Natural killer cell (primary cell): ENCODE data around the gene KLHL36. TPM values are rescaled to one million over a fixed set of nuclear protein-coding genes. Genes with fewer than 3 reads are reported as not detected.
"Not testable (repeated sequence)": the region's sequence is repeated elsewhere in the genome, so short reads cannot be mapped to it uniquely, and the experiment has no call there.

Source experiments
- ATAC-seq, 3 donors: fragments of 150-1000 bp in 2 of 3; fragments of 200-7000 bp in 1 of 3; cut with Tn5 transposase; 1 replicate in 1 of 3; 2 replicates in 2 of 3; pipeline ENCODE4 v1.10.0; 2021; ENCODE audit warnings: mild to moderate bottlenecking in 2 of 3, moderate library complexity in 2 of 3
- DNase-seq, 2 donors: peaks; one replicate each; pipeline versions ENCODE4 v3.0.0 to v3.0.0-alpha.2; 2013 to 2021; ENCODE audit warnings: mixed read lengths in 1 of 2
- H3K27ac ChIP-seq: one replicate; pipeline ENCODE4 v1.5.1; 2013; ENCODE audit warnings: mild to moderate bottlenecking, low read length
- H3K27me3 ChIP-seq: one replicate; pipeline ENCODE4 v1.6.1; 2013; ENCODE audit warnings: low read length; ENCODE audit not compliant: control insufficient read depth, insufficient read depth
- H3K36me3 ChIP-seq: one replicate; pipeline ENCODE4 v1.6.1; 2013; ENCODE audit warnings: low read length; ENCODE audit not compliant: control insufficient read depth, insufficient read depth
- H3K4me1 ChIP-seq: one replicate; pipeline ENCODE4 v1.6.1; 2013; ENCODE audit warnings: low read length; ENCODE audit not compliant: control insufficient read depth, insufficient read depth
- H3K4me3 ChIP-seq: one replicate; pipeline ENCODE4 v1.5.1; 2013; ENCODE audit warnings: low read length
- H3K9me3 ChIP-seq: one replicate; pipeline ENCODE4 v1.6.1; 2013; ENCODE audit warnings: low read length; ENCODE audit not compliant: control insufficient read depth, insufficient read depth
- H3K27ac Mint-ChIP-seq, 2 donors: one replicate each; pipeline ENCODE4 v1.8.0; 2022; ENCODE audit warnings: mild to moderate bottlenecking in 2 of 2, mixed read lengths in 2 of 2, moderate library complexity in 1 of 2
- H3K27me3 Mint-ChIP-seq, 2 donors: one replicate each; pipeline ENCODE4 v1.8.0; 2022; ENCODE audit warnings: low read depth in 2 of 2, mixed read lengths in 2 of 2
- H3K36me3 Mint-ChIP-seq: one replicate; pipeline ENCODE4 v1.8.0; 2022; ENCODE audit warnings: mixed read lengths
- H3K4me1 Mint-ChIP-seq, 2 donors: one replicate each; pipeline ENCODE4 v1.8.0; 2022; ENCODE audit warnings: mixed read lengths in 2 of 2
- H3K4me3 Mint-ChIP-seq: one replicate; pipeline ENCODE4 v1.8.0; 2022; ENCODE audit warnings: mild to moderate bottlenecking, moderate library complexity, mixed read lengths
- H3K9me3 Mint-ChIP-seq, 2 donors: one replicate each; pipeline ENCODE4 v1.8.0; 2022; ENCODE audit warnings: mixed read lengths in 2 of 2
- WGBS: methylation state at CpG from one replicate; pipeline ENCODE4 v1.1.7; 2013; ENCODE audit warnings: missing lambda C conversion rate; ENCODE audit not compliant: insufficient coverage; 5-methylcytosine and 5-hydroxymethylcytosine counted together
- intact Hi-C: fragments of 100-400 bp; cut with micrococcal nuclease; formaldehyde crosslinking; loops from one replicate; pipeline ENCODE4 v1.14.2; 2022
- total RNA-seq, 4 donors: library from RNA; stranded (reverse); fragments of 120-200 nt in 1 of 4; gene quantifications; one replicate each; pipeline versions ENCODE4 v1.2.3 to v1.2.4, GENCODE V29; 2013 to 2022
- TF ChIP-seq, protein P1 (sequence below): fragments of 200-600 bp; IDR thresholded peaks from one replicate; pipeline ENCODE4 v1.8.0; 2022; ENCODE audit warnings: antibody characterized with exemption

The KLHL36 gene
- total RNA-seq, 3 donors from 2014 or later (not counting 1 experiment from before 2014, with no cell fraction given), result 47.2 to 62.3 (median 60.5) TPM

DNA sequence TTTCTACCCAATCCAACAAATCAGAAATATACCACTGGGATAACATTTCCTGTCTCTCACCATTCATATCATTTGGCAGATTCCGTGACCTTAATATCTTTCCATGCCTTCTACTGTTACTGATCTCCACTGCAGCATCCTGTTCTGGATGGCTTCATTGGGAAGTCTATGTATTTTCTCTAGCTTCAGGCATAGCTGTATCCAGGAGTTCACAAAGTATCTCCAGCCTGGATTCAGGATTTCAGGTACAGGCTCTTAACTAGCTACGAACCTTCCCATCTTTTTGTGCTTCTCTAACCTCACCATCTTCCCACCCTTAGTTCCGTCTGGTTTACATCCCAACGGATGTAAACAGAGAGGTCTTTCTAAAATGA, 36.3 kb downstream of the KLHL36 start:
- no peaks in the 10 kb centered on the region for H3K27me3 ChIP-seq
- no peak overlapping the region for H3K4me3 ChIP-seq
- no peak for DNase-seq
- H3K36me3 Mint-ChIP-seq, result no peaks in the 10 kb centered on the region
- TF ChIP-seq, protein P1, sequence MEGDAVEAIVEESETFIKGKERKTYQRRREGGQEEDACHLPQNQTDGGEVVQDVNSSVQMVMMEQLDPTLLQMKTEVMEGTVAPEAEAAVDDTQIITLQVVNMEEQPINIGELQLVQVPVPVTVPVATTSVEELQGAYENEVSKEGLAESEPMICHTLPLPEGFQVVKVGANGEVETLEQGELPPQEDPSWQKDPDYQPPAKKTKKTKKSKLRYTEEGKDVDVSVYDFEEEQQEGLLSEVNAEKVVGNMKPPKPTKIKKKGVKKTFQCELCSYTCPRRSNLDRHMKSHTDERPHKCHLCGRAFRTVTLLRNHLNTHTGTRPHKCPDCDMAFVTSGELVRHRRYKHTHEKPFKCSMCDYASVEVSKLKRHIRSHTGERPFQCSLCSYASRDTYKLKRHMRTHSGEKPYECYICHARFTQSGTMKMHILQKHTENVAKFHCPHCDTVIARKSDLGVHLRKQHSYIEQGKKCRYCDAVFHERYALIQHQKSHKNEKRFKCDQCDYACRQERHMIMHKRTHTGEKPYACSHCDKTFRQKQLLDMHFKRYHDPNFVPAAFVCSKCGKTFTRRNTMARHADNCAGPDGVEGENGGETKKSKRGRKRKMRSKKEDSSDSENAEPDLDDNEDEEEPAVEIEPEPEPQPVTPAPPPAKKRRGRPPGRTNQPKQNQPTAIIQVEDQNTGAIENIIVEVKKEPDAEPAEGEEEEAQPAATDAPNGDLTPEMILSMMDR, result no peak
- peaks cover 15 to 28% of the 10 kb centered on the region in 2 donors for H3K27me3 Mint-ChIP-seq
- H3K9me3 Mint-ChIP-seq, result no peaks in the 10 kb centered on the region
- 92% methylated on average over 4 of the region's 4 CpGs for WGBS
- no peak overlapping the region for H3K27ac ChIP-seq
- ATAC-seq, result no peak
- H3K9me3 ChIP-seq, result no peaks in the 10 kb centered on the region
- intact Hi-C loops, result no loop called here
- H3K36me3 ChIP-seq, result no peaks in the 10 kb centered on the region
- H3K4me1 Mint-ChIP-seq, result no peaks in the 10 kb centered on the region
- no peak overlapping the region for H3K27ac Mint-ChIP-seq
- H3K4me1 ChIP-seq, result no peaks in the 10 kb centered on the region
- no peak overlapping the region for H3K4me3 Mint-ChIP-seq

DNA sequence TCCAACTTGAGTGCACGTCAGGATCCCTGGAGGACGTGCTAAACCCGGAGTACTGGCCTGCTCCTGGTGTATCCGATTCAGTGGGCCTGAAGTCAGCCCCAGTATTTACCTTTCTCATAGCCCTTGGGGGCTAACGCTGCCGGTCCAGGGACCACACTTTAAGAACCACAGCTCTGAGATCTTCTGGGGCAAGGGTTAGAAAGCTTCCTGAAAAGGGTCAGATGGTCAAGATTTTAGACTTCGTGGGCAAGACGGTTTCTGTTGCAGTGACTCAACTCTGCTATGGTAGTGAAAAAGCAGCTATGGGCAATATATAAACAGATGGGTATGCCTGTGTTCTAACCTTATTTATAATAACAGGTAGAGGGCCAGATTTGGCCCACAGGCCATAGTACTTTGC, 36.9 kb downstream of the KLHL36 start:
- no peak overlapping the region for H3K27ac Mint-ChIP-seq
- no peaks in the 10 kb centered on the region for H3K9me3 Mint-ChIP-seq
- no peak for DNase-seq
- ATAC-seq, result no peak
- Histone ChIP-seq H3K27ac (no peak overlapping the region), H3K4me3 (no peak overlapping the region), H3K4me1 (no peaks in the 10 kb centered on the region), H3K9me3 (no peaks in the 10 kb centered on the region), H3K36me3 (no peaks in the 10 kb centered on the region), H3K27me3 (no peaks in the 10 kb centered on the region)
- intact Hi-C loops, result no loop called here
- no peaks in the 10 kb centered on the region for H3K36me3 Mint-ChIP-seq
- H3K27me3 Mint-ChIP-seq, result peaks cover 19 to 26% of the 10 kb centered on the region in 2 donors
- H3K4me3 Mint-ChIP-seq, result no peak overlapping the region
- no peaks in the 10 kb centered on the region for H3K4me1 Mint-ChIP-seq
- TF ChIP-seq, protein P1, result no peak
- 76% methylated on average over 8 of the region's 8 CpGs for WGBS

DNA sequence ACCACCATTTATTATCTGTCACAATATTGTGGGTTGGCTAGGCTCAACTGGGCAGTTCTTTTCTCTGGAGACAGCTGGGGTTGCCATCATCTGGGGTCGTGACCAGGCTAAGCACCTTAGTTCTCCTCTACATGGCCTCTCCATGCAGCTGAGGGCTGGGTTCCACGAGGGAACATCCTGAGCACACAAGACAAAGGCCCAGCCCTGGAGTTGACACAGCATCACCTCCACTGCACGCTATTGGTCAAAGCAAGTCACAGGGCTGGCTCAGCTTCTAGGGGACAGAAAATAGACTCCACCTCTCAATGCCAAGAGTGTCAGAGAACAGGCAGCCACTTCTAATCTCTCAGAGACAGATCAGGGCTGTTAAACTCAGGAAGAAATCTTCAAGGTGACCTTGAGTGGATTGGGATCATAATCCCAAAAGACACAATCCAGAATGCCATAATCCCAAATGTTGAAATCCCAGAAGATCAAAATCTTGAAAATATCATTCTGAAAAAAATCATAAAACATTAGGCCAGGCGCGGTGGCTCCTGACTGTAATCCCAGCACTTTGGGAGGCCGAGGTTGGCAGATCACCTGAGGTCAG, 38.5 kb downstream of the KLHL36 start:
- Mint-ChIP-seq H3K27ac (no peak overlapping the region), H3K27me3 (peaks cover 22 to 28% of the 10 kb centered on the region in 2 donors), H3K4me3 (no peak overlapping the region), H3K36me3 (no peaks in the 10 kb centered on the region), H3K9me3 (no peaks in the 10 kb centered on the region), H3K4me1 (no peaks in the 10 kb centered on the region)
- Histone ChIP-seq H3K4me1 (no peaks in the 10 kb centered on the region), H3K27ac (no peak overlapping the region), H3K9me3 (no peaks in the 10 kb centered on the region), H3K36me3 (no peaks in the 10 kb centered on the region), H3K4me3 (no peak overlapping the region), H3K27me3 (no peaks in the 10 kb centered on the region)
- WGBS, result 88% methylated on average over 6 of the region's 6 CpGs
- intact Hi-C loops, result no loop called here
- ATAC-seq (peak in 1 of 3 donors; percentile 36), DNase-seq (no peak)
- TF ChIP-seq, protein P1, result no peak

DNA sequence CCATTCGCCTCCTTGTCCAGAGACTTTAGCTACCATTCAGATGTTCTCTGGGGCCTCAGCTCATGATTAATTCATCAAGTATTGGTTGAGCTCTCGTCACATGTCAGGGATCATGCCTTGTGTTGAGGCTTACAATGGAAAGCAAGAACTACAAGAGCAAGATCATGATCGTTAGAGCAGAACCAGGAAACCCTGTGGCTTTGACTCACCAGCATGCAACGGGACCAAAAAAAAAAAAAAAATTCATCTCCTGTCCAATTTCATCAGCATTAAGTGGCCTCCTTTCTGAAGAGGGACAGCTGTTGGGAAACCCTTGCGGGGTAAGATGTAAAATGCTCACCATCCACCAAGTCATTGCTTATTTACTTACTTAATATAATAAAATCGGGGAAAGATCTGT, 39.4 kb downstream of the KLHL36 start:
- no peaks in the 10 kb centered on the region for H3K4me1 Mint-ChIP-seq
- intact Hi-C loops, result no loop called here
- Histone ChIP-seq H3K27me3 (no peaks in the 10 kb centered on the region), H3K36me3 (no peaks in the 10 kb centered on the region), H3K9me3 (no peaks in the 10 kb centered on the region), H3K27ac (no peak overlapping the region), H3K4me1 (no peaks in the 10 kb centered on the region), H3K4me3 (no peak overlapping the region)
- no peak overlapping the region for H3K27ac Mint-ChIP-seq
- TF ChIP-seq, protein P1, result no peak
- H3K9me3 Mint-ChIP-seq, result no peaks in the 10 kb centered on the region
- H3K4me3 Mint-ChIP-seq, result no peak overlapping the region
- no peak for ATAC-seq
- 46% methylated on average over 5 of the region's 6 CpGs for WGBS
- no peak for DNase-seq
- peaks cover 22 to 28% of the 10 kb centered on the region in 2 donors for H3K27me3 Mint-ChIP-seq
- H3K36me3 Mint-ChIP-seq, result no peaks in the 10 kb centered on the region

DNA sequence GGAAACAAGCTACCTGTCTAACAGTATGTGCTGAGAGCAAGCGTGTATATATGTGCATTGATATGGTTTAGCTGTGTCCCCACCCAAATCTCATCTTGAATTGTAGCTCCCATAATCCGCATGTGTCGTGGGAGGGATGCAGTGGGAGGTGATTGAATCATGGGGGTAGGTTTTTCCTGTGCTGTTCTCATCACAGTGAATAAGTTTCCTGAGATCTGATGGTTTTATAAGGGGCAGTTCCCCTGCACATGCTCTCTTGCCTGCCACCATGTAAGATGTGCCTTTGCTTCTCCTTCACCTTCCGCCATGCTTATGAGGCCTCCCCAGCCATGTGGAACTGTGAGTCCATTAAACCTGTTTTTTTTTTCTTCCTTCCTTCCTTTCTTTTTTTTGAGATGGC, 39.9 kb downstream of the KLHL36 start:
- H3K27ac ChIP-seq, H3K4me1 ChIP-seq, DNase-seq, H3K4me1 Mint-ChIP-seq, H3K9me3 ChIP-seq, H3K27me3 ChIP-seq, H3K4me3 ChIP-seq, intact Hi-C loops, H3K36me3 Mint-ChIP-seq, H3K27ac Mint-ChIP-seq, ATAC-seq, H3K9me3 Mint-ChIP-seq, H3K4me3 Mint-ChIP-seq, H3K36me3 ChIP-seq: not testable (repeated sequence)
- H3K27me3 Mint-ChIP-seq, result peaks cover 22 to 28% of the 10 kb centered on the region in 2 donors
- WGBS, result 96% methylated on average over 4 of the region's 4 CpGs
